Mesenchymal stem cell (in vitro differentiated cells and primary cell): Measurements from ENCODE around the gene POU2F2.

Experiments
- DNase-seq: peaks from one replicate; pipeline ENCODE4 v3.0.0-alpha.2; 2013
- H2AFZ ChIP-seq: one replicate; pipeline ENCODE4 v1.6.1; 2013; ENCODE audit warnings: low read depth, mild to moderate bottlenecking, control low read depth, inconsistent platforms, low read length, moderate library complexity
- H2AK5ac ChIP-seq: 2 replicates; pipeline ENCODE4 v1.6.1; 2013; ENCODE audit warnings: low read length, moderate library complexity, mild to moderate bottlenecking, inconsistent platforms; ENCODE audit not compliant: severe bottlenecking
- H2BK120ac ChIP-seq: one replicate; pipeline ENCODE4 v1.6.1; 2013; ENCODE audit warnings: low read depth, mild to moderate bottlenecking, inconsistent platforms, low read length, moderate library complexity
- H2BK12ac ChIP-seq, 2 experiments: one replicate each; pipeline ENCODE4 v1.6.1; 2013; ENCODE audit warnings: inconsistent platforms in 2 of 2, low read length in 2 of 2, mild to moderate bottlenecking in 2 of 2, moderate library complexity in 2 of 2, control low read depth in 1 of 2
- H2BK15ac ChIP-seq: one replicate; pipeline ENCODE4 v1.6.1; 2013; ENCODE audit warnings: mild to moderate bottlenecking, low read depth, inconsistent platforms; ENCODE audit not compliant: poor library complexity, severe bottlenecking
- H2BK5ac ChIP-seq: 2 replicates; pipeline ENCODE4 v1.6.1; 2013; ENCODE audit warnings: low read depth, mild to moderate bottlenecking, low read length, control low read depth, inconsistent platforms; ENCODE audit not compliant: poor library complexity, severe bottlenecking
- H3K14ac ChIP-seq, 2 experiments: one replicate each; pipeline ENCODE4 v1.6.1; 2013; ENCODE audit warnings: inconsistent platforms in 2 of 2, low read length in 2 of 2, control low read depth in 1 of 2, mild to moderate bottlenecking in 1 of 2, moderate library complexity in 1 of 2
- H3K18ac ChIP-seq, 2 experiments: one replicate each; pipeline ENCODE4 v1.6.1; 2013; ENCODE audit warnings: inconsistent platforms in 2 of 2, low read length in 2 of 2, control low read depth in 1 of 2, low read depth in 1 of 2, mild to moderate bottlenecking in 1 of 2
- H3K23ac ChIP-seq, 2 experiments: one replicate each; pipeline ENCODE4 v1.6.1; 2013; ENCODE audit warnings: inconsistent platforms in 2 of 2, low read length in 2 of 2, mild to moderate bottlenecking in 2 of 2, moderate library complexity in 2 of 2, control low read depth in 1 of 2
- H3K27ac ChIP-seq: 2 replicates; pipeline ENCODE4 v1.5.1; 2013; ENCODE audit warnings: mild to moderate bottlenecking, moderate library complexity, low read length, control low read depth, inconsistent platforms; ENCODE audit not compliant: poor library complexity, severe bottlenecking
- H3K27me3 ChIP-seq, 2 experiments: 2 replicates each; pipeline versions ENCODE4 v1.6.1 to v1.7.0; 2013; ENCODE audit warnings: low read length in 2 of 2, mild to moderate bottlenecking in 2 of 2, moderate library complexity in 2 of 2, control low read depth in 1 of 2, inconsistent platforms in 1 of 2; ENCODE audit not compliant: control insufficient read depth in 1 of 2, insufficient read depth in 1 of 2
- H3K36me3 ChIP-seq, 2 experiments: 2 replicates each; pipeline versions ENCODE4 v1.6.1 to v1.7.0; 2013; ENCODE audit warnings: low read length in 2 of 2, control low read depth in 1 of 2, inconsistent platforms in 1 of 2, low read depth in 1 of 2, mild to moderate bottlenecking in 1 of 2; ENCODE audit not compliant: insufficient read depth in 2 of 2, control insufficient read depth in 1 of 2
- H3K4ac ChIP-seq, 2 experiments: one replicate each; pipeline ENCODE4 v1.6.1; 2013; ENCODE audit warnings: inconsistent platforms in 2 of 2, low read length in 2 of 2, mild to moderate bottlenecking in 2 of 2, moderate library complexity in 2 of 2, control low read depth in 1 of 2, low read depth in 1 of 2
- H3K4me1 ChIP-seq: 2 replicates; pipeline ENCODE4 v1.6.1; 2013; ENCODE audit warnings: low read depth, low read length, control low read depth; ENCODE audit not compliant: control insufficient read depth, insufficient read depth
- H3K4me2 ChIP-seq: 2 replicates; pipeline ENCODE4 v1.6.1; 2013; ENCODE audit warnings: low read length, mild to moderate bottlenecking, inconsistent platforms; ENCODE audit not compliant: poor library complexity, severe bottlenecking
- H3K4me3 ChIP-seq, 2 experiments: 2 replicates each; pipeline versions ENCODE4 v1.5.1 to v1.7.0; 2013; ENCODE audit warnings: low read length in 2 of 2, mild to moderate bottlenecking in 2 of 2, control low read depth in 1 of 2, low read depth in 1 of 2; ENCODE audit not compliant: insufficient read depth in 1 of 2
- H3K79me1 ChIP-seq: replicated peaks from 2 replicates; pipeline ENCODE4 v1.6.1; 2013; ENCODE audit warnings: mild to moderate bottlenecking, control low read depth, low read length, inconsistent platforms; ENCODE audit not compliant: poor library complexity, severe bottlenecking
- H3K9ac ChIP-seq: 2 replicates; pipeline ENCODE4 v1.7.0; 2013; ENCODE audit warnings: mild to moderate bottlenecking, low read length, moderate library complexity
- H3K9me3 ChIP-seq: 2 replicates; pipeline ENCODE4 v1.7.0; 2013; ENCODE audit warnings: mild to moderate bottlenecking, low read length; ENCODE audit not compliant: control insufficient read depth
- H4K8ac ChIP-seq: one replicate; pipeline ENCODE4 v1.6.1; 2013; ENCODE audit warnings: inconsistent platforms, mild to moderate bottlenecking, low read length, moderate library complexity
- H4K91ac ChIP-seq: one replicate; pipeline ENCODE4 v1.6.1; 2013; ENCODE audit warnings: mild to moderate bottlenecking, low read length, inconsistent platforms
- WGBS: methylation state at CpG from one replicate; pipeline ENCODE4 v1.1.7; 2013; ENCODE audit warnings: mixed read lengths; 5-methylcytosine and 5-hydroxymethylcytosine counted together

The POU2F2 gene

DNA sequence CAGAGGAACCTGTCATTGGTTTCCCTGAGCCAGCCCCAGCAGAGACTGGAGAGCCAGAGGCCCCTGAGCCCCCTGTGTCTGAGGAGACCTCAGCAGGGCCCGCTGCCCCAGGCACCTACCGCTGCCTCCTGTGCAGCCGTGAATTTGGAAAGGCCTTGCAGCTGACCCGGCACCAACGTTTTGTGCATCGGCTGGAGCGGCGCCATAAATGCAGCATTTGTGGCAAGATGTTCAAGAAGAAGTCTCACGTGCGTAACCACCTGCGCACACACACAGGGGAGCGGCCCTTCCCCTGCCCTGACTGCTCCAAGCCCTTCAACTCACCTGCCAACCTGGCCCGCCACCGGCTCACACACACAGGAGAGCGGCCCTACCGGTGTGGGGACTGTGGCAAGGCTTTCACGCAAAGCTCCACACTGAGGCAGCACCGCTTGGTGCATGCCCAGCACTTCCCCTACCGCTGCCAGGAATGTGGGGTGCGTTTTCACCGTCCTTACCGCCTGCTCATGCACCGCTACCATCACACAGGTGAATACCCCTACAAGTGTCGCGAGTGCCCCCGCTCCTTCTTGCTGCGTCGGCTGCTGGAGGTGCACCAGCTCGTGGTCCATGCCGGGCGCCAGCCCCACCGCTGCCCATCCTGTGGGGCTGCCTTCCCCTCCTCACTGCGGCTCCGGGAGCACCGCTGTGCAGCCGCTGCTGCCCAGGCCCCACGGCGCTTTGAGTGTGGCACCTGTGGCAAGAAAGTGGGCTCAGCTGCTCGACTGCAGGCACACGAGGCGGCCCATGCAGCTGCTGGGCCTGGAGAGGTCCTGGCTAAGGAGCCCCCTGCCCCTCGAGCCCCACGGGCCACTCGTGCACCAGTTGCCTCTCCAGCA, 52.1 kb downstream of the POU2F2 start:
- H3K9me3 ChIP-seq = no peaks in the 10 kb centered on the region
- peaks cover 38 to 46% of the 10 kb centered on the region in 2 experiments for H3K36me3 ChIP-seq
- no peak overlapping the region for H3K14ac ChIP-seq
- no peak overlapping the region for H4K91ac ChIP-seq
- peaks cover 26% of the 10 kb centered on the region for H3K4me1 ChIP-seq
- no peak for DNase-seq
- no peak overlapping the region for H2BK5ac ChIP-seq
- H2BK120ac ChIP-seq = no peak overlapping the region
- H3K4me3 ChIP-seq = peak overlapping the region in 1 of 2 experiments; percentile 42
- no peak overlapping the region for H2BK15ac ChIP-seq
- no peak overlapping the region for H2BK12ac ChIP-seq
- H3K9ac ChIP-seq = no peak overlapping the region
- 94% methylated on average over 44 of the region's 44 CpGs for WGBS
- peaks cover 28% of the 10 kb centered on the region for H3K79me1 ChIP-seq
- H2AFZ ChIP-seq = no peak overlapping the region
- H4K8ac ChIP-seq = no peak overlapping the region
- no peak overlapping the region for H3K4me2 ChIP-seq
- no peak overlapping the region for H3K4ac ChIP-seq
- H3K18ac ChIP-seq = no peak overlapping the region
- H2AK5ac ChIP-seq = no peak overlapping the region
- no peaks in the 10 kb centered on the region for H3K27me3 ChIP-seq
- H3K27ac ChIP-seq = no peak overlapping the region
- H3K23ac ChIP-seq = peak overlapping the region in 1 of 2 experiments; percentile 26

DNA sequence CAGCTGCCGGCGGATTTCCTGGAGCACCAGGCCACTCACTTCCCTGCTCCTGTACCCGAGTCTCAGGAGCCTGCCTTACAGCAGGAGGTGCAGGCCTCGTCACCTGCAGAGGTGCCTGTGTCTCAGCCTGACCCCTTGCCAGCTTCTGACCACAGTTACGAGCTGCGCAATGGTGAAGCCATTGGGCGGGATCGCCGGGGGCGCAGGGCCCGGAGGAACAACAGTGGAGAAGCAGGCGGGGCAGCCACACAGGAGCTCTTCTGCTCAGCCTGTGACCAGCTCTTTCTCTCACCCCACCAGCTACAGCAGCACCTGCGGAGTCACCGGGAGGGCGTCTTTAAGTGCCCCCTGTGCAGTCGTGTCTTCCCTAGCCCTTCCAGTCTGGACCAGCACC, 53.0 kb downstream of the POU2F2 start:
- WGBS = 86% methylated on average over 16 of the region's 16 CpGs
- H3K14ac ChIP-seq = no peak overlapping the region
- H2AK5ac ChIP-seq = no peak overlapping the region
- H2BK12ac ChIP-seq = peak overlapping the region in 1 of 2 experiments; percentile 24
- no peaks in the 10 kb centered on the region for H3K27me3 ChIP-seq
- H2BK5ac ChIP-seq = no peak overlapping the region
- H3K4me1 ChIP-seq = peaks cover 30% of the 10 kb centered on the region
- H4K8ac ChIP-seq = no peak overlapping the region
- no peak overlapping the region for H3K9ac ChIP-seq
- no peak overlapping the region for H3K18ac ChIP-seq
- H3K27ac ChIP-seq = no peak overlapping the region
- peaks cover 28% of the 10 kb centered on the region for H3K79me1 ChIP-seq
- no peak overlapping the region for H2AFZ ChIP-seq
- H3K23ac ChIP-seq = no peak overlapping the region
- no peak overlapping the region for H2BK120ac ChIP-seq
- H3K4me2 ChIP-seq = no peak overlapping the region
- no peak overlapping the region for H2BK15ac ChIP-seq
- H3K36me3 ChIP-seq = peaks cover 38 to 46% of the 10 kb centered on the region in 2 experiments
- no peak for DNase-seq
- H4K91ac ChIP-seq = no peak overlapping the region
- no peak overlapping the region for H3K4me3 ChIP-seq
- H3K4ac ChIP-seq = no peak overlapping the region
- no peaks in the 10 kb centered on the region for H3K9me3 ChIP-seq

DNA sequence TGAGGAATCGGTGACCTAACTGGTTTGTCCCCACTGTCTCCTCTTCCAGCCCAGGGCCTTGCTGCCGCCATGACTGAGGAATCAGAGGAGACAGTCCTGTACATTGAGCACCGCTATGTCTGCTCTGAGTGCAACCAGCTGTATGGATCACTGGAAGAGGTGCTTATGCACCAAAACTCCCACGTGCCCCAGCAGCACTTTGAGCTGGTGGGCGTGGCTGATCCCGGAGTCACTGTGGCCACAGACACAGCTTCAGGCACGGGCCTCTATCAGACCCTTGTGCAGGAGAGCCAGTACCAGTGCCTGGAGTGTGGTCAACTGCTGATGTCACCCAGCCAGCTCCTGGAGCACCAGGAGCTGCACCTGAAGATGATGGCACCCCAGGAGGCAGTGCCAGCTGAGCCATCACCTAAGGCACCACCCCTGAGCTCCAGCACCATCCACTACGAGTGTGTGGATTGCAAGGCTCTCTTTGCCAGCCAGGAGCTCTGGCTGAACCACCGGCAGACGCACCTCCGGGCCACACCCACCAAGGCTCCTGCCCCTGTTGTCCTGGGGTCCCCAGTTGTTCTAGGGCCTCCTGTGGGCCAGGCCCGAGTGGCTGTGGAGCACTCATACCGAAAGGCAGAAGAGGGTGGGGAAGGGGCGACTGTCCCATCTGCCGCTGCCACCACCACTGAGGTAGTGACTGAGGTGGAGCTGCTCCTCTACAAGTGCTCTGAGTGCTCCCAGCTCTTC, 53.5 kb downstream of the POU2F2 start:
- H4K8ac ChIP-seq = peak overlapping the region; percentile 61
- no peak overlapping the region for H2BK12ac ChIP-seq
- H4K91ac ChIP-seq = no peak overlapping the region
- H3K27ac ChIP-seq = no peak overlapping the region
- H3K4me2 ChIP-seq = no peak overlapping the region
- H3K4me3 ChIP-seq = no peak overlapping the region
- WGBS = 93% methylated on average over 15 of the region's 15 CpGs
- no peak overlapping the region for H2AFZ ChIP-seq
- H3K4ac ChIP-seq = no peak overlapping the region
- peaks cover 38 to 45% of the 10 kb centered on the region in 2 experiments for H3K36me3 ChIP-seq
- peaks cover 25% of the 10 kb centered on the region for H3K79me1 ChIP-seq
- H2BK5ac ChIP-seq = no peak overlapping the region
- H3K18ac ChIP-seq = no peak overlapping the region
- H3K9me3 ChIP-seq = no peaks in the 10 kb centered on the region
- no peak for DNase-seq
- no peak overlapping the region for H3K14ac ChIP-seq
- H3K4me1 ChIP-seq = peaks cover 30% of the 10 kb centered on the region
- H2BK120ac ChIP-seq = no peak overlapping the region
- H3K27me3 ChIP-seq = no peaks in the 10 kb centered on the region
- no peak overlapping the region for H3K9ac ChIP-seq
- no peak overlapping the region for H2AK5ac ChIP-seq
- H3K23ac ChIP-seq = no peak overlapping the region
- no peak overlapping the region for H2BK15ac ChIP-seq

DNA sequence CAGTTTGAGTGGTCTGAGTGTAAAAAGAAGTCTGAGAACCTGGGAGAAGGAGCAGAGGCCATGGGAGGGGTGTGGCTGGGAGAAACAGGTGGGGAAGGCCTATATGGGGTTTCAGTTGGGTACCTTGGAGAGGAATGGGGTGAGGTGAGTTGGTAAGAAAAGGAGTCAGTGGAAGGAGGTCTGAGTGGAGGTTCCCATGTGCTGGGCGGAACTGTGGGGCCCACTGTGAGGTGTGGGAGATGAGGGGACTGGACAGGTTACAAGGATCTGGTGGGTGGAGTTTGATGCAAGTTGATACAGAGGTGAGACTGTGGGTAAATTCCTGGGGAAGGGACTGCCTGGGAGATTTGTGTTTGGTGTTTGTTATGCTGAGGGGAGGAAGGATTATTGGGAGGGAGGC, 54.2 kb downstream of the POU2F2 start:
- Histone ChIP-seq H4K8ac (no peak overlapping the region), H3K18ac (no peak overlapping the region), H2BK120ac (no peak overlapping the region), H2BK5ac (no peak overlapping the region), H4K91ac (no peak overlapping the region), H3K79me1 (peaks cover 20% of the 10 kb centered on the region), H3K4me1 (peaks cover 30% of the 10 kb centered on the region), H3K4ac (no peak overlapping the region), H3K9me3 (no peaks in the 10 kb centered on the region), H3K14ac (no peak overlapping the region), H3K27ac (no peak overlapping the region), H2BK12ac (no peak overlapping the region), H3K23ac (no peak overlapping the region), H3K4me2 (no peak overlapping the region), H3K27me3 (no peaks in the 10 kb centered on the region), H2AFZ (no peak overlapping the region), H2BK15ac (no peak overlapping the region), H3K9ac (peak overlapping the region; percentile 98), H3K4me3 (peak overlapping the region in 1 of 2 experiments; percentile 99), H2AK5ac (no peak overlapping the region), H3K36me3 (peaks cover 38 to 40% of the 10 kb centered on the region in 2 experiments)
- no peak for DNase-seq
- WGBS = 95% methylated on average over 1 of the region's 1 CpG
